ENCODE data around the gene UPK3B. TPM values are rescaled to one million over a fixed set of nuclear protein-coding genes. Genes with fewer than 3 reads are reported as not detected.
"Not testable (repeated sequence)": the region's sequence is repeated elsewhere in the genome, so short reads cannot be mapped to it uniquely, and the experiment has no call there.

UPK3B gene
- total RNA-seq, 1 donor, result 1.4 TPM

- no peak overlapping the region for H2AFZ ChIP-seq (ENCODE audit: low read length)
- H3K9me3 ChIP-seq (ENCODE audit: low read depth, low read length), result no peaks in the 10 kb centered on the region
- no peaks in the 10 kb centered on the region for H3K27me3 ChIP-seq (ENCODE audit: insufficient read depth, low read length)
- no peak overlapping the region for H3K27ac ChIP-seq (ENCODE audit: low read depth, low read length)
- no peak overlapping the region for H3K4me3 ChIP-seq (ENCODE audit: insufficient read depth, low read length)
- no peaks in the 10 kb centered on the region for H3K36me3 ChIP-seq (ENCODE audit: insufficient read depth, low read length)
- no peaks in the 10 kb centered on the region for H4K20me1 ChIP-seq (ENCODE audit: insufficient read depth, low read length)
- no peaks in the 10 kb centered on the region for H3K4me1 ChIP-seq (ENCODE audit: insufficient read depth, low read length)
- no peaks in the 10 kb centered on the region for H3K79me2 ChIP-seq (ENCODE audit: insufficient read depth, low read length)
- no peak overlapping the region for H3K4me2 ChIP-seq (ENCODE audit: insufficient read depth, low read length)
- peak; percentile 50 for DNase-seq (ENCODE audit: insufficient read length, low spot score, missing footprints)
- TF ChIP-seq, protein P1, sequence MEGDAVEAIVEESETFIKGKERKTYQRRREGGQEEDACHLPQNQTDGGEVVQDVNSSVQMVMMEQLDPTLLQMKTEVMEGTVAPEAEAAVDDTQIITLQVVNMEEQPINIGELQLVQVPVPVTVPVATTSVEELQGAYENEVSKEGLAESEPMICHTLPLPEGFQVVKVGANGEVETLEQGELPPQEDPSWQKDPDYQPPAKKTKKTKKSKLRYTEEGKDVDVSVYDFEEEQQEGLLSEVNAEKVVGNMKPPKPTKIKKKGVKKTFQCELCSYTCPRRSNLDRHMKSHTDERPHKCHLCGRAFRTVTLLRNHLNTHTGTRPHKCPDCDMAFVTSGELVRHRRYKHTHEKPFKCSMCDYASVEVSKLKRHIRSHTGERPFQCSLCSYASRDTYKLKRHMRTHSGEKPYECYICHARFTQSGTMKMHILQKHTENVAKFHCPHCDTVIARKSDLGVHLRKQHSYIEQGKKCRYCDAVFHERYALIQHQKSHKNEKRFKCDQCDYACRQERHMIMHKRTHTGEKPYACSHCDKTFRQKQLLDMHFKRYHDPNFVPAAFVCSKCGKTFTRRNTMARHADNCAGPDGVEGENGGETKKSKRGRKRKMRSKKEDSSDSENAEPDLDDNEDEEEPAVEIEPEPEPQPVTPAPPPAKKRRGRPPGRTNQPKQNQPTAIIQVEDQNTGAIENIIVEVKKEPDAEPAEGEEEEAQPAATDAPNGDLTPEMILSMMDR (IDR thresholded peaks at IDR 0.05; ENCODE audit: extremely low read depth, low read depth, low read length), result no peak
Measured at GRCh38 chr7:76505168-76506080, 4.9 kb upstream of the UPK3B start.

DNA sequence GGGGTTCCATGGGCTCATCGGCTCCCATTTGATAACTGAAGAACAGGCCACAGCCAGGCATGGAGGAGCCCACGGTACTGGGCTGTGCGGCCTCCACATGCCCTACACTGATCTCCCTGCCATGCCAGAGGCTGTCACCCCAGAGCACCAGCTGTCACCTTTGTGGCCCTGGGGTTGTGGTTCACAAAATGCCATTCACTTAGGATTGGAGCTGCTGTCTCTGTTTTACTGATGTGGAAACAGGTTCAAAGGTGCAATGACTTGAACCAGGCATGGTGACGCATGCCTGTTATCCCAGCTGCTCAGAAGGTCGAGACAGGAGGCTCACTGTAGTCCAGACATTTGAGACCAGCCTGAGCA is 4.3 kb upstream of the UPK3B start:
- Histone ChIP-seq H3K4me1 (ENCODE audit: insufficient read depth, low read length) (no peaks in the 10 kb centered on the region), H3K79me2 (ENCODE audit: insufficient read depth, low read length) (no peaks in the 10 kb centered on the region), H3K27me3 (ENCODE audit: insufficient read depth, low read length) (no peaks in the 10 kb centered on the region), H3K4me2 (ENCODE audit: insufficient read depth, low read length) (no peak overlapping the region), H3K27ac (ENCODE audit: low read depth, low read length) (no peak overlapping the region), H4K20me1 (ENCODE audit: insufficient read depth, low read length) (no peaks in the 10 kb centered on the region), H3K36me3 (ENCODE audit: insufficient read depth, low read length) (no peaks in the 10 kb centered on the region), H2AFZ (ENCODE audit: low read length) (no peak overlapping the region), H3K4me3 (ENCODE audit: insufficient read depth, low read length) (no peak overlapping the region), H3K9me3 (ENCODE audit: low read depth, low read length) (no peaks in the 10 kb centered on the region)
- peak; percentile 60 for DNase-seq (ENCODE audit: insufficient read length, low spot score, missing footprints)
- TF ChIP-seq, protein P1 (IDR thresholded peaks at IDR 0.05; ENCODE audit: extremely low read depth, low read depth, low read length), result no peak

DNA sequence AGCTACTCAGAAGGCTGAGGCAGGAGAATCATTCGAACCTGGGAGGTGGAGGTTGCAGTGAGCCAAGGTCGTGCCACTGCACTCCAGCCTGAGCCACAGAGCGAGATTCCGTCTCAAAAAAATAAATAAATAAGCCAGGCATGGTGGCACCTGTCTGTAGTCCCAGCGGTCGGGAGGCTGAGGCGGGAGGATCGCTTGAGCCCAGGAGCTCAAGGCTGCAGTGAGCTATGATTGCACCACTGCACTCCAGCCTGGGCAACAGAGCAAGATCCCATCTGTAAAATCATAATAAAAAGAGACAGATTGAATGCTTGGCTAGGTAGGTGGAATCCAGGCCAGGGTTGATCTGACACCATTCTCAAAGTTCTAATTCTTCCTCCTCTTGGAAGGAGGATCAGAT is 3.7 kb upstream of the UPK3B start:
- not testable (repeated sequence) for H3K27me3 ChIP-seq (ENCODE audit: insufficient read depth, low read length); H3K27ac ChIP-seq (ENCODE audit: low read depth, low read length); H3K4me2 ChIP-seq (ENCODE audit: insufficient read depth, low read length); H4K20me1 ChIP-seq (ENCODE audit: insufficient read depth, low read length); H3K36me3 ChIP-seq (ENCODE audit: insufficient read depth, low read length); H3K9me3 ChIP-seq (ENCODE audit: low read depth, low read length); H3K4me3 ChIP-seq (ENCODE audit: insufficient read depth, low read length); DNase-seq (ENCODE audit: insufficient read length, low spot score, missing footprints); H3K79me2 ChIP-seq (ENCODE audit: insufficient read depth, low read length); H3K4me1 ChIP-seq (ENCODE audit: insufficient read depth, low read length); H2AFZ ChIP-seq (ENCODE audit: low read length)

- no peaks in the 10 kb centered on the region for H4K20me1 ChIP-seq (ENCODE audit: insufficient read depth, low read length)
- no peak overlapping the region for H2AFZ ChIP-seq (ENCODE audit: low read length)
- H3K4me3 ChIP-seq (ENCODE audit: insufficient read depth, low read length), result no peak overlapping the region
- no peaks in the 10 kb centered on the region for H3K27me3 ChIP-seq (ENCODE audit: insufficient read depth, low read length)
- no peak for DNase-seq (ENCODE audit: insufficient read length, low spot score, missing footprints)
- H3K4me2 ChIP-seq (ENCODE audit: insufficient read depth, low read length), result no peak overlapping the region
- H3K9me3 ChIP-seq (ENCODE audit: low read depth, low read length), result no peaks in the 10 kb centered on the region
- H3K27ac ChIP-seq (ENCODE audit: low read depth, low read length), result no peak overlapping the region
- no peaks in the 10 kb centered on the region for H3K36me3 ChIP-seq (ENCODE audit: insufficient read depth, low read length)
- TF ChIP-seq, protein P1 (IDR thresholded peaks at IDR 0.05; ENCODE audit: extremely low read depth, low read depth, low read length), result no peak
- no peaks in the 10 kb centered on the region for H3K79me2 ChIP-seq (ENCODE audit: insufficient read depth, low read length)
- H3K4me1 ChIP-seq (ENCODE audit: insufficient read depth, low read length), result no peaks in the 10 kb centered on the region
Measured at GRCh38 chr7:76507723-76508406, 2.5 kb upstream of the UPK3B start.

GRCh38 chr7:76511200-76511910 is 1.0 kb downstream of the UPK3B start:
- H3K9me3 ChIP-seq (ENCODE audit: low read depth, low read length); H4K20me1 ChIP-seq (ENCODE audit: insufficient read depth, low read length); H3K79me2 ChIP-seq (ENCODE audit: insufficient read depth, low read length); H3K36me3 ChIP-seq (ENCODE audit: insufficient read depth, low read length); H3K27me3 ChIP-seq (ENCODE audit: insufficient read depth, low read length); H3K4me1 ChIP-seq (ENCODE audit: insufficient read depth, low read length); H3K4me3 ChIP-seq (ENCODE audit: insufficient read depth, low read length); DNase-seq (ENCODE audit: insufficient read length, low spot score, missing footprints); H3K27ac ChIP-seq (ENCODE audit: low read depth, low read length); H3K4me2 ChIP-seq (ENCODE audit: insufficient read depth, low read length); H2AFZ ChIP-seq (ENCODE audit: low read length): not testable (repeated sequence)
